Adipose tissue (tissue), 3 donors: Measurements from ENCODE around the gene OR52B2. TPM values are rescaled to one million over a fixed set of nuclear protein-coding genes. Genes with fewer than 3 reads are reported as not detected.
"Not testable (repeated sequence)": the region's sequence is repeated elsewhere in the genome, so short reads cannot be mapped to it uniquely, and the experiment has no call there.

Source experiments
- H3K27ac ChIP-seq: one replicate; pipeline ENCODE4 v1.5.1; 2013; ENCODE audit warnings: low read depth, low read length
- WGBS, 3 donors: extraction: QIAGEN DNeasy Blood & Tissue Kit; methylation state at CpG; one replicate each; pipeline ENCODE4 v1.1.7; 2013; 5-methylcytosine and 5-hydroxymethylcytosine counted together
- polyA plus RNA-seq, 3 donors: library from polyadenylated mRNA; stranded (reverse); fragments of 200-250 nt; gene quantifications; one replicate each; pipeline ENCODE4 v1.2.3, GENCODE V29; 2013
- donor health status: healthy with polysubstance abuse.
- donor health status: Bipolar disorder and iron deficiency.
- donor health status: healthy.

The OR52B2 gene
- polyA plus RNA-seq, 3 donors: not detected

- no peak overlapping the region for H3K27ac ChIP-seq
Observed at GRCh38 chr11:6191742-6192141, 21.6 kb upstream of the OR52B2 start.

- H3K27ac ChIP-seq: no peak overlapping the region
- WGBS, 3 donors: 47 to 64% (median 64%) methylated on average over 2 of the region's 2 CpGs
Observed at GRCh38 chr11:6175440-6175839, 5.3 kb upstream of the OR52B2 start.

- WGBS, 3 donors: 74 to 84% (median 80%) methylated on average over 7 of the region's 7 CpGs
- no peak overlapping the region for H3K27ac ChIP-seq
Observed at GRCh38 chr11:6156628-6157359, 13.3 kb downstream of the OR52B2 start.

GRCh38 chr11:6152126-6152525, 18.0 kb downstream of the OR52B2 start:
- WGBS, 3 donors: 91 to 92% (median 91%) methylated on average over 2 of the region's 2 CpGs
- no peak overlapping the region for H3K27ac ChIP-seq

- no peak overlapping the region for H3K27ac ChIP-seq
- WGBS, 3 donors: 20 to 38% (median 22%) methylated on average over 1 of the region's 1 CpG
Observed at GRCh38 chr11:6151117-6151516, 19.0 kb downstream of the OR52B2 start.

GRCh38 chr11:6143737-6144136, 26.4 kb downstream of the OR52B2 start:
- H3K27ac ChIP-seq: not testable (repeated sequence)
- WGBS, 3 donors: 54 to 73% (median 67%) methylated on average over 9 to 15 of the region's 21 CpGs

- no peak overlapping the region for H3K27ac ChIP-seq
Observed at GRCh38 chr11:6142936-6143335, 27.2 kb downstream of the OR52B2 start.

GRCh38 chr11:6135936-6136335, 34.2 kb downstream of the OR52B2 start:
- H3K27ac ChIP-seq: not testable (repeated sequence)
- 32 to 51% (median 46%) methylated on average over 2 of the region's 2 CpGs for WGBS, 3 donors

GRCh38 chr11:6132431-6132830, 37.7 kb downstream of the OR52B2 start:
- 81 to 94% (median 88%) methylated on average over 1 of the region's 1 CpG for WGBS, 3 donors
- no peak overlapping the region for H3K27ac ChIP-seq

- WGBS, 3 donors: 24 to 55% (median 37%) methylated on average over 1 of the region's 1 CpG
Observed at GRCh38 chr11:6129635-6130034, 40.5 kb downstream of the OR52B2 start.

GRCh38 chr11:6129011-6129410, 41.1 kb downstream of the OR52B2 start:
- 82 to 90% (median 83%) methylated on average over 1 of the region's 1 CpG for WGBS, 3 donors
- H3K27ac ChIP-seq: no peak overlapping the region

More at GRCh38 chr11:6129635-6130034, 40.5 kb downstream of the OR52B2 start:
- H3K27ac ChIP-seq: no peak overlapping the region

- H3K27ac ChIP-seq: no peak overlapping the region
- WGBS, 3 donors: 48 to 67% (median 60%) methylated on average over 4 of the region's 4 CpGs
Observed at GRCh38 chr11:6127881-6128280, 42.2 kb downstream of the OR52B2 start.

GRCh38 chr11:6124245-6124644, 45.9 kb downstream of the OR52B2 start:
- 45 to 57% (median 48%) methylated on average over 3 of the region's 3 CpGs for WGBS, 3 donors

More at GRCh38 chr11:6124245-6124644, 45.9 kb downstream of the OR52B2 start:
- H3K27ac ChIP-seq: no peak overlapping the region

Other genes with a start within 250 kb of the OR52B2 start
- not detected for gene OR56A3, start 228.1 kb downstream of the OR52B2 start, polyA plus RNA-seq
- gene OR56A5, start 201.8 kb downstream of the OR52B2 start, polyA plus RNA-seq: not detected
- not detected for gene OR52L1, start 183.3 kb downstream of the OR52B2 start, polyA plus RNA-seq
- gene OR56A4, start 163.4 kb downstream of the OR52B2 start, polyA plus RNA-seq: not detected
- not detected for gene OR56A1, start 139.6 kb downstream of the OR52B2 start, polyA plus RNA-seq
- gene OR56B4, start 62.6 kb downstream of the OR52B2 start, polyA plus RNA-seq: not detected
- gene OR52W1, start 28.9 kb upstream of the OR52B2 start, polyA plus RNA-seq: not detected
- not detected for gene C11orf42, start 35.2 kb upstream of the OR52B2 start, polyA plus RNA-seq
- 10 to 100 TPM; 23.7 to 35.4 (median 27.4) TPM for gene FHIP1B, start 64.3 kb upstream of the OR52B2 start, polyA plus RNA-seq
- under 1 TPM; 0.13 to 0.56 (median 0.18) TPM for gene CNGA4, start 68.8 kb upstream of the OR52B2 start, polyA plus RNA-seq
- 1 to 10 TPM in 2 of 3 donors, under 1 TPM in 1; 0.22 to 3.8 (median 2.5) TPM for gene CCKBR, start 89.5 kb upstream of the OR52B2 start, polyA plus RNA-seq
- gene CAVIN3, start 150.2 kb upstream of the OR52B2 start, polyA plus RNA-seq: 10 to 100 TPM; 19.8 to 94.6 (median 78.6) TPM
- gene SMPD1, start 220.1 kb upstream of the OR52B2 start, polyA plus RNA-seq: 10 to 100 TPM; 17.8 to 24.5 (median 19.9) TPM
- 10 to 100 TPM; 15.9 to 23.4 (median 23.0) TPM for gene APBB1, start 248.8 kb upstream of the OR52B2 start, polyA plus RNA-seq